ENCODE data around the gene LCE2B. TPM values are rescaled to one million over a fixed set of nuclear protein-coding genes. Genes with fewer than 3 reads are reported as not detected.

Gene LCE2B
- total RNA-seq, 1 donor from 2014 or later = not detected

- H3K9me3 Mint-ChIP-seq (ENCODE audit: unreplicated experiment) = peaks cover 3% of the 10 kb centered on the region
- no peak for TF ChIP-seq CTCF (IDR thresholded peaks at IDR 0.05; ENCODE audit: partially characterized antibody, unreplicated experiment)
- no peaks in the 10 kb centered on the region for H3K36me3 Mint-ChIP-seq (ENCODE audit: unreplicated experiment)
These were observed 39.3 kb downstream of the LCE2B start for GRCh38 chr1:152725261-152725660.

GRCh38 chr1:152728986-152729385 lies 43.1 kb downstream of the LCE2B start:
- no peak for DNase-seq
- Mint-ChIP-seq H3K27me3 (ENCODE audit: unreplicated experiment) (no peaks in the 10 kb centered on the region), H3K27ac (ENCODE audit: unreplicated experiment) (no peak overlapping the region), H3K4me3 (ENCODE audit: unreplicated experiment) (no peak overlapping the region), H3K36me3 (ENCODE audit: unreplicated experiment) (no peaks in the 10 kb centered on the region), H3K9me3 (ENCODE audit: unreplicated experiment) (no peaks in the 10 kb centered on the region), H3K4me1 (ENCODE audit: low read depth, unreplicated experiment) (no peaks in the 10 kb centered on the region)
- no peak for TF ChIP-seq CTCF (IDR thresholded peaks at IDR 0.05; ENCODE audit: partially characterized antibody, unreplicated experiment)

More at GRCh38 chr1:152725261-152725660, 39.3 kb downstream of the LCE2B start:
- no peak for DNase-seq
- Mint-ChIP-seq H3K27me3 (ENCODE audit: unreplicated experiment) (no peaks in the 10 kb centered on the region), H3K27ac (ENCODE audit: unreplicated experiment) (no peak overlapping the region), H3K4me1 (ENCODE audit: low read depth, unreplicated experiment) (no peaks in the 10 kb centered on the region), H3K4me3 (ENCODE audit: unreplicated experiment) (no peak overlapping the region)

GRCh38 chr1:152735648-152736047 lies 49.7 kb downstream of the LCE2B start:
- Mint-ChIP-seq H3K27ac (ENCODE audit: unreplicated experiment) (no peak overlapping the region), H3K27me3 (ENCODE audit: unreplicated experiment) (no peaks in the 10 kb centered on the region), H3K4me3 (ENCODE audit: unreplicated experiment) (no peak overlapping the region), H3K36me3 (ENCODE audit: unreplicated experiment) (no peaks in the 10 kb centered on the region), H3K9me3 (ENCODE audit: unreplicated experiment) (peaks cover 2% of the 10 kb centered on the region), H3K4me1 (ENCODE audit: low read depth, unreplicated experiment) (no peaks in the 10 kb centered on the region)
- TF ChIP-seq CTCF (IDR thresholded peaks at IDR 0.05; ENCODE audit: partially characterized antibody, unreplicated experiment) = no peak
- DNase-seq = no peak

Other genes with a start within 250 kb of the LCE2B start
- not detected for gene LCE5A, start 175.3 kb upstream of the LCE2B start, total RNA-seq (ENCODE audit: unreplicated experiment)
- gene CRCT1, start 171.6 kb upstream of the LCE2B start, total RNA-seq (ENCODE audit: unreplicated experiment) = not detected
- not detected for gene LCE3E, start 119.3 kb upstream of the LCE2B start, total RNA-seq (ENCODE audit: unreplicated experiment)
- not detected for gene LCE3D, start 105.6 kb upstream of the LCE2B start, total RNA-seq (ENCODE audit: unreplicated experiment)
- not detected for gene LCE3C, start 85.9 kb upstream of the LCE2B start, total RNA-seq (ENCODE audit: unreplicated experiment)
- not detected for gene LCE3B, start 72.3 kb upstream of the LCE2B start, total RNA-seq (ENCODE audit: unreplicated experiment)
- not detected for gene LCE3A, start 63.0 kb upstream of the LCE2B start, total RNA-seq (ENCODE audit: unreplicated experiment)
- gene LCE2D, start 22.7 kb upstream of the LCE2B start, total RNA-seq (ENCODE audit: unreplicated experiment) = not detected
- gene LCE2C, start 10.8 kb upstream of the LCE2B start, total RNA-seq (ENCODE audit: unreplicated experiment) = not detected
- gene LCE2A, start 12.2 kb downstream of the LCE2B start, total RNA-seq (ENCODE audit: unreplicated experiment) = not detected
- not detected for gene LCE4A, start 22.0 kb downstream of the LCE2B start, total RNA-seq (ENCODE audit: unreplicated experiment)
- gene KPRP, start 71.9 kb downstream of the LCE2B start, total RNA-seq (ENCODE audit: unreplicated experiment) = not detected
- not detected for gene LCE1F, start 89.0 kb downstream of the LCE2B start, total RNA-seq (ENCODE audit: unreplicated experiment)
- not detected for gene LCE1E, start 100.1 kb downstream of the LCE2B start, total RNA-seq (ENCODE audit: unreplicated experiment)
- gene LCE1D, start 110.6 kb downstream of the LCE2B start, total RNA-seq (ENCODE audit: unreplicated experiment) = not detected
- not detected for gene LCE1C, start 120.5 kb downstream of the LCE2B start, total RNA-seq (ENCODE audit: unreplicated experiment)
- gene LCE1B, start 125.8 kb downstream of the LCE2B start, total RNA-seq (ENCODE audit: unreplicated experiment) = not detected
- gene LCE1A, start 141.3 kb downstream of the LCE2B start, total RNA-seq (ENCODE audit: unreplicated experiment) = not detected
- not detected for gene LCE6A, start 156.7 kb downstream of the LCE2B start, total RNA-seq (ENCODE audit: unreplicated experiment)
- gene LCE7A, start 173.9 kb downstream of the LCE2B start, total RNA-seq (ENCODE audit: unreplicated experiment) = not detected
- gene SMCP, start 192.2 kb downstream of the LCE2B start, total RNA-seq (ENCODE audit: unreplicated experiment) = not detected
- not detected for gene IVL, start 222.4 kb downstream of the LCE2B start, total RNA-seq (ENCODE audit: unreplicated experiment)